Peyer's patch (tissue), 4 donors: Measurements from ENCODE around the gene LMF1. TPM values are rescaled to one million over a fixed set of nuclear protein-coding genes. Genes with fewer than 3 reads are reported as not detected.
A peak's percentile ranks its signal among the peaks of the same experiment; 100 is the strongest.

Experiments used
- DNase-seq, 3 donors: peaks; one replicate each; pipeline ENCODE4 v3.0.0-alpha.2; 2017 to 2019
- H3K27ac ChIP-seq, 4 donors: fragments of 200-600 bp; sonication (generic); one replicate each; pipeline ENCODE4 v1.5.1; 2016 to 2019
- H3K27me3 ChIP-seq, 2 donors: fragments of 200-600 bp; sonication (generic); one replicate each; pipeline ENCODE4 v1.5.1; 2019
- H3K36me3 ChIP-seq, 3 donors: fragments of 200-600 bp; sonication (generic); one replicate each; pipeline ENCODE4 v1.5.1; 2016 to 2019
- H3K4me1 ChIP-seq, 4 donors: fragments of 200-600 bp; sonication (generic); one replicate each; pipeline ENCODE4 v1.5.1; 2016 to 2019
- H3K4me3 ChIP-seq, 4 donors: fragments of 200-600 bp; sonication (generic); 1 replicate in 3 of 4; 2 replicates in 1 of 4; pipeline ENCODE4 v1.5.1; 2016 to 2019; ENCODE audit warnings: mild to moderate bottlenecking in 1 of 4
- H3K9me3 ChIP-seq, 4 donors: fragments of 200-600 bp; sonication (generic); one replicate each; pipeline ENCODE4 v1.5.1; 2016 to 2019; ENCODE audit warnings: mild to moderate bottlenecking in 1 of 4
- POLR2A ChIP-seq, 2 donors: fragments of 450-650 bp; IDR thresholded peaks; one replicate each; pipeline ENCODE4 v1.5.1; 2017; ENCODE audit warnings: antibody characterized with exemption in 2 of 2, mild to moderate bottlenecking in 2 of 2, moderate library complexity in 2 of 2
- total RNA-seq, 4 donors: library from RNA; depleted of rRNA; stranded (reverse); fragments of >200 nt; gene quantifications; one replicate each; pipeline ENCODE4 v1.1.0, GENCODE V29; 2016
- TF ChIP-seq, protein P1 (sequence below), 6 experiments: fragments of 450-650 bp in 4 of 6; fragments of 200-600 bp in 2 of 6; sonication (generic) in 1 of 6; IDR thresholded peaks; one replicate each; pipeline ENCODE4 v1.5.1; 2017 to 2019; ENCODE audit warnings: antibody characterized with exemption in 6 of 6, mild to moderate bottlenecking in 3 of 6, moderate library complexity in 1 of 6

Gene LMF1
- total RNA-seq, 4 donors from 2014 or later = 16.3 to 85.4 (median 54.6) TPM

GRCh38 chr16:920051-920681 lies 50.6 kb downstream of the LMF1 start:
- H3K4me1 ChIP-seq = no peaks in the 10 kb centered on the region
- H3K27ac ChIP-seq = peak overlapping the region in 2 of 4 donors; percentile 57 to 62
- H3K9me3 ChIP-seq = no peaks in the 10 kb centered on the region
- H3K27me3 ChIP-seq = no peaks in the 10 kb centered on the region
- peaks cover 0 to 6% (median 0%) of the 10 kb centered on the region in 3 donors for H3K36me3 ChIP-seq
- H3K4me3 ChIP-seq = no peak overlapping the region
- TF ChIP-seq, protein P1, sequence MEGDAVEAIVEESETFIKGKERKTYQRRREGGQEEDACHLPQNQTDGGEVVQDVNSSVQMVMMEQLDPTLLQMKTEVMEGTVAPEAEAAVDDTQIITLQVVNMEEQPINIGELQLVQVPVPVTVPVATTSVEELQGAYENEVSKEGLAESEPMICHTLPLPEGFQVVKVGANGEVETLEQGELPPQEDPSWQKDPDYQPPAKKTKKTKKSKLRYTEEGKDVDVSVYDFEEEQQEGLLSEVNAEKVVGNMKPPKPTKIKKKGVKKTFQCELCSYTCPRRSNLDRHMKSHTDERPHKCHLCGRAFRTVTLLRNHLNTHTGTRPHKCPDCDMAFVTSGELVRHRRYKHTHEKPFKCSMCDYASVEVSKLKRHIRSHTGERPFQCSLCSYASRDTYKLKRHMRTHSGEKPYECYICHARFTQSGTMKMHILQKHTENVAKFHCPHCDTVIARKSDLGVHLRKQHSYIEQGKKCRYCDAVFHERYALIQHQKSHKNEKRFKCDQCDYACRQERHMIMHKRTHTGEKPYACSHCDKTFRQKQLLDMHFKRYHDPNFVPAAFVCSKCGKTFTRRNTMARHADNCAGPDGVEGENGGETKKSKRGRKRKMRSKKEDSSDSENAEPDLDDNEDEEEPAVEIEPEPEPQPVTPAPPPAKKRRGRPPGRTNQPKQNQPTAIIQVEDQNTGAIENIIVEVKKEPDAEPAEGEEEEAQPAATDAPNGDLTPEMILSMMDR (IDR thresholded peaks at IDR 0.05) = no peak
- no peak for TF ChIP-seq POLR2A (IDR thresholded peaks at IDR 0.05)
- no peak for DNase-seq

- Histone ChIP-seq H3K4me3 (no peak overlapping the region), H3K9me3 (no peaks in the 10 kb centered on the region), H3K36me3 (peaks cover 0 to 6% (median 0%) of the 10 kb centered on the region in 3 donors), H3K27me3 (no peaks in the 10 kb centered on the region), H3K27ac (peak overlapping the region in 2 of 4 donors; percentile 57 to 62), H3K4me1 (no peaks in the 10 kb centered on the region)
- no peak for DNase-seq
- TF ChIP-seq, protein P1 (IDR thresholded peaks at IDR 0.05) = no peak
- TF ChIP-seq POLR2A (IDR thresholded peaks at IDR 0.05) = no peak
Observed at GRCh38 chr16:919658-920050, 51.1 kb downstream of the LMF1 start.

DNA sequence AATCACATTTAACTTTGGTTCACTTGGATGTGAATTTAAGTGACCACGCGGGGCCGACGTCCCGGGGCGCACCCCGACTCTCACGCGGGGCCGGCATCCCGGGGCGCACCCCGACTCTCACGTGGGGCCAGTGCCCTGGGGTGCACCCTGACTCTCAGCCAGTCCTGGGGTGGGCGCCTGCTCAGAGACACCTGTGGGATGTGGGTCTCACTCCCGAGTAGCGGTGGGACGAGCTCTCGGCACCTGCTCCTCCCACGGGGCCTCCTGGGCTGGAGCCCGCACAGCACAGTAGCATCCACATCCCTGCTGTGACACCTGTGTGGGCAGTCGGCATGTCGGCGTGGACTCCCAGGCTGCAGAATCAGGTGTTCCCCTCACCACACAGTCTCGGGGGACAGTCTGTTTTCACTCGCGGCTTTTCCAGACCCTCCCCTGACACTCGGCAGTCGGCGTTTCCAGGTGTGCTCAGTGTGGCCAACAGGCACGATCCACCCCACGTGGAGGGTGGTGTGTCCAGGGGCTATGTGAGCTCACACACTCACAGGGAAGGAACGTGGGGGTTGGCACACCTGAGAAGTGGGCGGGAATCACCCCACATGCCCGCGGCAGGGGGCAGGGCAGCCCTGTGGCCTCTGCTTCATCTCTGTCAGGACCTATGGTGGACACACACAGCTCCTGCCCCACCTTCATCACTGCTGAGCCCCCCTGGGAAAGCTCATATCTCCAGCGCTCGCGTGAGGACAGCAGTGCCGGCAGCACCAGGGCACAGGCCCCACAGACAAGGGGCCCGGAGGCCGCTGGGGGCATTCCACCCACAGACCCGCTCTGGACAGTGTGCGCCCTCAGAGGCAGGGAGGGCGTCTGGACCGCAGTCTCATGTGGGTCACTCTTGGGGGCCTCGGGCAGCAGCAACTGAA lies 51.8 kb downstream of the LMF1 start:
- DNase-seq = no peak
- Histone ChIP-seq H3K27me3 (no peaks in the 10 kb centered on the region), H3K4me3 (no peak overlapping the region), H3K4me1 (no peaks in the 10 kb centered on the region), H3K9me3 (no peaks in the 10 kb centered on the region), H3K36me3 (peaks cover 0 to 6% (median 0%) of the 10 kb centered on the region in 3 donors), H3K27ac (peak overlapping the region in 1 of 4 donors; percentile 62)
- TF ChIP-seq, protein P1 (IDR thresholded peaks at IDR 0.05) = no peak

DNA sequence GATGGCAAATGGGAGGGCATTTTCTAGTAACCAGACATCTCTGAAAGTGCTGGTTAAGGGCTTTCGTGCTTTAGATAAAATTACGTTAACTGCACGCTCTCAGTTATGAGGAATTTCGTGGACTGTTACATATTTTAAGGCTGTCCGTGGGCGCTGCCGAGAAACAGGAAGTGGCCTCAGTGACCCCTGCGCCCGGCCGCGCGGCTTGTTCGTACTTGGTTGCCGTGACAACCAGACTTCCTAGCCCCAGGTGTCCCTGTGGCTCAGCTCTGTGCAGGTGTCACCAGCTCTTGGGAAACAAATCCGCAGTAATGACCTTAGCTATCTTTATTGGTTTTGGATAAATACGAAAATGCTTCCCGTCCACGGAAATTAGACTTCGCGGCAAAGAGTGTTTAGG lies 52.7 kb downstream of the LMF1 start:
- no peak overlapping the region for H3K4me3 ChIP-seq
- no peak for DNase-seq
- H3K9me3 ChIP-seq = no peaks in the 10 kb centered on the region
- H3K27ac ChIP-seq = no peak overlapping the region
- TF ChIP-seq, protein P1 (IDR thresholded peaks at IDR 0.05) = no peak
- TF ChIP-seq POLR2A (IDR thresholded peaks at IDR 0.05) = no peak
- no peaks in the 10 kb centered on the region for H3K4me1 ChIP-seq
- H3K36me3 ChIP-seq = peaks cover 0 to 2% (median 0%) of the 10 kb centered on the region in 3 donors
- no peaks in the 10 kb centered on the region for H3K27me3 ChIP-seq

GRCh38 chr16:917591-918061 lies 53.2 kb downstream of the LMF1 start:
- H3K27me3 ChIP-seq = no peaks in the 10 kb centered on the region
- no peak overlapping the region for H3K4me3 ChIP-seq
- no peak overlapping the region for H3K27ac ChIP-seq
- DNase-seq = no peak
- H3K4me1 ChIP-seq = no peaks in the 10 kb centered on the region
- H3K9me3 ChIP-seq = no peaks in the 10 kb centered on the region
- TF ChIP-seq POLR2A (IDR thresholded peaks at IDR 0.05) = no peak
- TF ChIP-seq, protein P1 (IDR thresholded peaks at IDR 0.05) = no peak
- H3K36me3 ChIP-seq = no peaks in the 10 kb centered on the region
